ENCODE results near the gene IER3IP1. TPM values are rescaled to one million over a fixed set of nuclear protein-coding genes. Genes with fewer than 3 reads are reported as not detected.
A peak's percentile ranks its signal among the peaks of the same experiment; 100 is the strongest.
"Not testable (repeated sequence)": the region's sequence is repeated elsewhere in the genome, so short reads cannot be mapped to it uniquely, and the experiment has no call there.

IER3IP1 gene
- polyA plus RNA-seq, 1 donor from 2014 or later = 12.7 TPM

DNA sequence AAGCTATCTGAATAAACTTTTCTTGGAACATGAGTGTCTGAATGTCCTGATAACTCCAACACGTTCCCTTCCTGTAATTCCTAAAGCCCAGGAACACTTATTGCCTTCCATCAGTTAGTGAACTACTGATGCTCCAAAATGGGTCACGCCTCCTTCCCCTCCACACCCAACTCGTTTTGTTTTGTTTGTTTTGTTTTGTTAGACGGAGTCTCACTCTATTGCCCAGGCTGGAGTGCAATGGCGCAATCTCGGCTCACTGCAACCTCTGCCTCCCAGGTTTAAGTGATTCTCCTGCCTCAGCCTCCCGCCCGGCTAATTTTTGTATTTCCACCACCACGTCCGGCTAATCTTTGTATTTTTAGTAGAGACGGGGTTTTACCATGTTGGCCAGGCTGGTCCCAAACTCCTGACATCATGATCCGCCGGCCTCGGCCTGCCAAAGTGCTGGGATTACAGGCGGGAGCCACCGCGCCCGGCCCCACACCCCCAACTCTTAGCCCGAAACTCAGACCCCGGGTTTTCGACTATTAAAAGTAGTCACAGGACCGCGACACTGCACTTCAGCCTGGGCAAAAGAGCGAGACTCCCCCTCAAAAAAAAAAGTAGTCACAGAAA is 774 bp downstream of the IER3IP1 start:
- no peaks in the 10 kb centered on the region for H3K9me3 Mint-ChIP-seq
- H3K4me1 Mint-ChIP-seq = peaks cover 2 to 10% (median 5%) of the 10 kb centered on the region in 3 donors
- H3K27me3 Mint-ChIP-seq = no peaks in the 10 kb centered on the region
- H3K36me3 Mint-ChIP-seq = no peaks in the 10 kb centered on the region
- no peak overlapping the region for H3K4me3 Mint-ChIP-seq
- peak overlapping the region in 1 of 3 donors; percentile 53 for H3K27ac Mint-ChIP-seq

DNA sequence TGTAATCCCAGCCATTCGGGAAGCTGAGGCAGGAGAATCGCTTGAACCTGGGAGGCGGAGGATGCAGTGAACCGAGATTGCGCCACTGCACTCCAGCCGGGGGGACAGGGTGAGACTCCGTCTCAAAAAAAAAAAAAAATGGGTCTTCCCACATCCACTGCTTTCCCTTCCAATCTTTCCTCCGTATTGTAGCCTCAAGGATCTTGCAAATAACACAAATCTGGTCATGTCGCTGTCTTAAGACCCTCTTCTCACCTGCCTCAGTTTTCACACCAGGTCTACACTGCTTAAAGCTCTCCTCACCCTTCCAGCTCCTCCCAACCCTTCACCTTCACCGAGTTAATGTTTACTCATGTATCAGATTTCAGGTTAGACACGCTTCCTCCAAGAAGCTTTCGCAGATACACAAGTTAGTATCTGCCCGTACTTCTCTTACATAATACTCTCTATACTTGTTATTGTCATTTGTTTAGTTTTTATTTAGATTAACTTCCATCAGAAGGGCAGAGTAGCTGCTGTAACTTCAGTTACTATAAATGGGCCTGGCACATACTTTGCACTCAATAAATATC is 1.5 kb downstream of the IER3IP1 start:
- no peaks in the 10 kb centered on the region for H3K27me3 Mint-ChIP-seq
- H3K36me3 Mint-ChIP-seq = no peaks in the 10 kb centered on the region
- peaks cover 2 to 10% (median 5%) of the 10 kb centered on the region in 3 donors for H3K4me1 Mint-ChIP-seq
- no peak overlapping the region for H3K27ac Mint-ChIP-seq
- H3K9me3 Mint-ChIP-seq = no peaks in the 10 kb centered on the region
- H3K4me3 Mint-ChIP-seq = no peak overlapping the region

DNA sequence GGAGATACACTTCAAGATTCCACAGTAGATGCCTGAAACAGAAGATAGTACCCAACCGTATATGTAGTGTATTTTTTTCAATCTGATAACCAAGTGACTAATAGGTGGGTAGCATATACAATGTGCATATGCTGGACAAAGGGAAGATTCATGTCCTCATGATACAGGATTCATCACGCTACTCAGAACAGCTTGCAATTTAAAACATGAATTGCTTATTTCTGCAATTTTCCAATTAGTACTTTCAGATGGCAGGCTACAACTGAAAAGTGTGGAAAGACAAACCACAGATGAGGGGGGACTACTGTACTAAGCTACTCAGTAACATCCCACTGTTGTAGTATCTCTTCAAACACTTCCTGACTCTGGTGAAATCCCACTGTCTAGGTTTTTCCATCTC is 3.7 kb downstream of the IER3IP1 start:
- no peak overlapping the region for H3K27ac Mint-ChIP-seq
- no peak overlapping the region for H3K4me3 Mint-ChIP-seq
- no peaks in the 10 kb centered on the region for H3K36me3 Mint-ChIP-seq
- H3K9me3 Mint-ChIP-seq = no peaks in the 10 kb centered on the region
- H3K27me3 Mint-ChIP-seq = no peaks in the 10 kb centered on the region
- H3K4me1 Mint-ChIP-seq = peaks cover 8 to 16% (median 9%) of the 10 kb centered on the region in 3 donors

GRCh38 chr18:47168913-47169312 is 7.3 kb downstream of the IER3IP1 start:
- Mint-ChIP-seq H3K36me3 (peaks cover 2% of the 10 kb centered on the region), H3K27me3 (no peaks in the 10 kb centered on the region), H3K4me3 (no peak overlapping the region), H3K9me3 (no peaks in the 10 kb centered on the region), H3K4me1 (peaks cover 10 to 15% (median 13%) of the 10 kb centered on the region in 3 donors), H3K27ac (no peak overlapping the region)

DNA sequence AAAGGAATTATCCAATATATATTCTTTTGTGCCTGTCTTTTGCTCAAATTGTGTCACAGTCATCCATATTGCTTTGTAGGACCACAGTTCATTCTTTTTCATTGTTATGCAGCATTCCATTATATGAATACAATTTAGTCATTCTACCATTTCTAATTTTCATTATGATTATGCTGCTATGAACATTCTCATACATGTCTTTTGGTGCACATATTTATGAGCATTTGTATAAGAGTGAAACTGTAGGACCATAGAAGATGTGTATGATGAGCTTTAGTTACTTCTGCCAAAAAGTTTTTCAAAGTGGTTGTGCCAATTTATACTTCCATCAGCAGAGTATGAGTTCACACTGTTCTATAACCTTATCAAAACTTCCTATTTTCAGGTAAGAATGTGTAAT is 7.7 kb downstream of the IER3IP1 start:
- H3K9me3 Mint-ChIP-seq = no peaks in the 10 kb centered on the region
- H3K27me3 Mint-ChIP-seq = no peaks in the 10 kb centered on the region
- H3K4me3 Mint-ChIP-seq = no peak overlapping the region
- H3K4me1 Mint-ChIP-seq = peaks cover 10 to 19% (median 14%) of the 10 kb centered on the region in 3 donors
- H3K27ac Mint-ChIP-seq = no peak overlapping the region
- peaks cover 2% of the 10 kb centered on the region for H3K36me3 Mint-ChIP-seq

DNA sequence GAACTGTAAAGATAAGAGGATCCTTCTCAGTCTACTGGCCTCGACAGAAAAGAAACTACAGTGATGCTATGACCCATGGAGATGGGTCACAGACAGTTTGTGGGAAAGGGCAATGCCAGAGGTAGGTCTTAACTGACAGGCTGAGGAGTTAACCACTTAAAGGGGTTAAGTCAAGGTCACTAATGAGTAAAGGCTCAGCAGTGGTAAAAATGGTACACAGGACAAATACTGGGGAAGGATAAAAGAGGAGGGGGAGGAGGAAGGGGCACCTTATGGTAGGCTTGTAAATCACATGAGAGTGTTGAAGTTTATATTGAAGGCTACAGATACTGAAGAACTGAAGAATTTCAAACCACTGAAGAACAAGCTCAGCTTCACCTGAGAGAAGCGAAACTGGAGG is 9.9 kb downstream of the IER3IP1 start:
- Mint-ChIP-seq H3K27me3 (no peaks in the 10 kb centered on the region), H3K4me1 (peaks cover 15 to 31% (median 18%) of the 10 kb centered on the region in 3 donors), H3K36me3 (peaks cover 2% of the 10 kb centered on the region), H3K9me3 (no peaks in the 10 kb centered on the region), H3K4me3 (no peak overlapping the region), H3K27ac (no peak overlapping the region)

DNA sequence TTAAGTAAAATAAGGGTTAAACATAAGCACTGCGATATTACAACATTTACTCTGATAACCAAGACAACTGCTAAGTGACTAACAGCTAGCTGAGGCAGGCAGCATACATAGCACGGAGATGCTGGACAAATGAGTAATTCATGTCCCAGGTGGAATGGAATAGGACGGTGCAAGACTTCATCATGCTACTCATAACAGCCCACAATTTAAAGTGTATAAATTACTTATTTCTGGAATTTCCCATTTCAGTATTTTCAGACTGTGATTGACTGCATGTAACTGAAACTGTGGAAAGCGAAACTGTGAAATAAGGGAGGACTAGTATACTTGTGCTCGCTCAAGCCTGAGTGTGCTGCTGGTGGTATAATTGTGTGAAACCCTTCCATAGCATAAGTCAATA is 12.9 kb downstream of the IER3IP1 start:
- H3K4me3 Mint-ChIP-seq = peak overlapping the region in 1 of 4 donors; percentile 12
- H3K27ac Mint-ChIP-seq = no peak overlapping the region
- peaks cover 4% of the 10 kb centered on the region for H3K36me3 Mint-ChIP-seq
- H3K4me1 Mint-ChIP-seq = peaks cover 13 to 34% (median 14%) of the 10 kb centered on the region in 3 donors
- no peaks in the 10 kb centered on the region for H3K9me3 Mint-ChIP-seq
- H3K27me3 Mint-ChIP-seq = no peaks in the 10 kb centered on the region

DNA sequence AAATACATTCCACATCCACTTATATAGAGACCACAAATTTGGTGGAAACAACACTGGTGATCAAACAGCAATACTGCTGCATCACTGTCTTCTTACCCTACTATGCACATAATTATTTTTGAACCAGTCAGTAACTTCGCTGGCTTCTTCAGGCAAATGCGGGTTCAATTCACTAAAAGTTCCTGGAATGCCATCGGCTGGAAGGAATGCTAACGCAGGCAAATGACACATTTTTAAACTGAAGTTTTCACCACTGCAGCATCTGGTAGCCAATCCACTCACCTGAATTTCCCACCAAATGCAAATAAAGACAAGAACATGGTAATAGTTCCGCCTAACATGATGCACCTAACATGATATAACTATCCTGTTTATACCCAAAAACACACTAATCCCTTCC is 15.9 kb downstream of the IER3IP1 start:
- no peaks in the 10 kb centered on the region for H3K27me3 Mint-ChIP-seq
- no peaks in the 10 kb centered on the region for H3K9me3 Mint-ChIP-seq
- no peak overlapping the region for H3K4me3 Mint-ChIP-seq
- H3K27ac Mint-ChIP-seq = no peak overlapping the region
- H3K4me1 Mint-ChIP-seq = peaks cover 10 to 33% (median 14%) of the 10 kb centered on the region in 3 donors
- H3K36me3 Mint-ChIP-seq = peaks cover 7% of the 10 kb centered on the region

DNA sequence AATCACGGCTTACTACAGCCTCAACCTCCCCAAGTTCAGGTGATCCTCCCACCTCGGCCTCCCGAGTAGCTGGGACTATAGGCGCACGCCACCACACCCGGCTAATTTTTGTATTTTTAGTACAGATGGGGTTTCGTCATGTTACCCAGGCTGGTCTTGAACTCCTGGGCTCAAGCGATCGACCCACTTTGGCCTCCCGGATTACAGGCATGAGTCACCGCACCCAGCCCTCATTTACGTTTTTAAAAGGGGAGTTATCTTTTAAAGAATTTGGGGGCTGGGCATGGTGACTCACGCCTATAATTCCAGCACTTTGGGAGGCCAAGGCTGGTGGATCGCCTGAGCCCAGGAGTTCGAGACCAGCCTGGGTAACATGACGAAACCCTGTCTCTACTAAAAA is 17.8 kb downstream of the IER3IP1 start:
- not testable (repeated sequence) for H3K27me3 Mint-ChIP-seq, H3K4me3 Mint-ChIP-seq, H3K36me3 Mint-ChIP-seq, H3K27ac Mint-ChIP-seq, H3K9me3 Mint-ChIP-seq
- H3K4me1 Mint-ChIP-seq = peaks cover 5 to 20% (median 10%) of the 10 kb centered on the region in 3 donors

DNA sequence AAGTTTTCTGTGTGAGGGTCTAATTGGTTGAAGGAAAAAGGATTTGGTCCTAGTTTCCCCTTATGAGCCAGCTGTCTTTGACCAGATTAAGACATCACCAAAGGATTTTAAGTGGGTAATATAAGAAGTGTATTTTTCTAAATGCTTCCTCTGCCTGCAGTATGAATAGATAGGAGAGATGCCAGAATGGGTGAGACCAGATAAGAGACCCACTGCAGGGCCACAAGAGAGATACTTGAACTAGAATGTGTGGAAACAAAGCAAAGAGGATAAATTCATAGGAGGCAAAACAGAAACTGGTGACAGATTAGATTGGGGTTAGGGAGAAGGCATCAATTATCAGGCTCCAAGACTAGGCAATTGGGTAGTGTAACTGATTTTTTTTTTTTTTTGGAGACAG is 24.7 kb downstream of the IER3IP1 start:
- Mint-ChIP-seq H3K36me3 (peaks cover 6% of the 10 kb centered on the region), H3K27me3 (no peaks in the 10 kb centered on the region), H3K9me3 (peaks cover 0 to 2% (median 0%) of the 10 kb centered on the region in 3 donors), H3K4me1 (peaks cover 30 to 33% (median 33%) of the 10 kb centered on the region in 3 donors), H3K4me3 (peak overlapping the region; percentile 90 to 99 (median 98)), H3K27ac (peak overlapping the region; percentile 64 to 97 (median 97))

DNA sequence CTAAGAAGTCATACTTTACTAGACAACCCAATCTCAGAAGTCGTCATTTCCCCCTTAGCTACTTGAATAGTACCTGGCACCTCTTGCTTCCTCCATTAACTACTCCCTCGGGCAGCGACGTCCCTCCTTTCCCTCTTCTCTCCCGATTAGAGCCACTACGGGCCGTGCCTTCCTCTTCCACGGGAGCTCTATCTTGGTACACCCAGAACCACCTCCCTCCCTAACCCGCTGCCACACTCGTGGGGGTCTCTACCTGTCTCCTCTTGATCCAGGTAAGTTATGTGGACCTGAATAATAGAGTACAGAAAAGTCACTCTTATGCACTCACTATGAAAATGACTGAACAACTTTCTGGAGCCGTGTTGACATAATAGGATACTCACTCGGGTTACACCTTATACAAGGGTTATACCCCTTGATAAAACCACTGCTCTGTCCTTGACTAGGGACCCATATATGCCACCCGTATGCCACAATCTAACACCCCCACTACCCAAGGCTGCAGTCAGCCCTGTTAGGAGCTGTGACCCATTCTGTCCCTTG is 25.3 kb downstream of the IER3IP1 start:
- Mint-ChIP-seq H3K27ac (peak overlapping the region; percentile 64 to 97 (median 97)), H3K4me1 (peaks cover 30 to 36% (median 33%) of the 10 kb centered on the region in 3 donors), H3K9me3 (peaks cover 0 to 2% (median 0%) of the 10 kb centered on the region in 3 donors), H3K36me3 (peaks cover 3% of the 10 kb centered on the region), H3K4me3 (peak overlapping the region; percentile 90 to 99 (median 98)), H3K27me3 (no peaks in the 10 kb centered on the region)

DNA sequence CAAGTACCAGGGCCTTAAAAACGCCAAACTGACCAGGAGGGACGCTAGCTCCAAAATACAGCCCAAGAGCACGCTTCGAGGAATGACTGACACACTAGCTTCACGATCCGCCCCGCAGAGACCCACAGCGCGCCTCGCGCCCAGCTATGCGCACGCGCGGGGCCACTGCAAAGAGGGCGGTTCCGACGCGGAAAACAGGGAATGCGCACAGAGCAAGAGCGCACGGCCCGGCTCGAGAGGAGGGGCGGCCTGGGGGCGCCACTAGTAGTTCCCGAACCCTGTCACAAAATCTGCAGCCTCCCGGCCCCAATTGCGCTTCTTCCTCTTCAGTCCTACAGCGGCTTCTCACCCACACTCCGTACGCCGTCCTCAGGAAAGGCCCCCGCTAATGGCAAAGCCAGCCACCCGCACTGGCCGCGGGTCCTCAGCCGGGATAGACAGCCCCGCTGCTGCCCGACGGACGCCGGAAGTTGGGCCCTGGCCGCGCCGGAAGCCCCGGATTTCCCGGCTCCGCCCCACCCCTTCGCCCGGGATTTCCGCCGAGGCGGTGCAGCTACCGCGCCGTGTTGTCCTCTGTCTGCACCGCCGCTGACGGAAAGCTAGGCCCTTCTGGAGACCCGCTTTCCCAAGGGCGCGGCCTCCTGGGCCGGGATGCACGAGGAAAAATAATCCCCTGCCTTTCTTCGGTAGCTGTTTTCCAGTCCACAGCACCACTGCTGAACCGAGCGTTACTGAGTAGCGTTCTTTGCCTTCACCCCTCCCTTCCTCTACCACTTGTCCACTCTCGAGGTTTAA is 25.9 kb downstream of the IER3IP1 start, which contains the start of gene HDHD2:
Gene HDHD2, minus strand, starts transcription at position 472 of the 795 bp plus-strand sequence. CDS start 14,061 bp downstream, outside the sequence.
- Mint-ChIP-seq H3K27me3 (no peaks in the 10 kb centered on the region), H3K9me3 (peaks cover 0 to 2% (median 0%) of the 10 kb centered on the region in 3 donors), H3K4me1 (peaks cover 34 to 42% (median 36%) of the 10 kb centered on the region in 3 donors), H3K36me3 (peaks cover 5% of the 10 kb centered on the region), H3K4me3 (peak within 1 kb of the TSS; percentile 90 to 99 (median 98)), H3K27ac (peak within 1 kb of the TSS; percentile 64 to 97 (median 97))

GRCh38 chr18:47149457-47150028 is 26.6 kb downstream of the IER3IP1 start:
- H3K27me3 Mint-ChIP-seq = no peaks in the 10 kb centered on the region
- peak overlapping the region; percentile 64 to 97 (median 97) for H3K27ac Mint-ChIP-seq
- H3K36me3 Mint-ChIP-seq = peaks cover 5% of the 10 kb centered on the region
- peaks cover 35 to 47% (median 42%) of the 10 kb centered on the region in 3 donors for H3K4me1 Mint-ChIP-seq
- peaks cover 0 to 2% (median 0%) of the 10 kb centered on the region in 3 donors for H3K9me3 Mint-ChIP-seq
- peak overlapping the region; percentile 90 to 99 (median 98) for H3K4me3 Mint-ChIP-seq

DNA sequence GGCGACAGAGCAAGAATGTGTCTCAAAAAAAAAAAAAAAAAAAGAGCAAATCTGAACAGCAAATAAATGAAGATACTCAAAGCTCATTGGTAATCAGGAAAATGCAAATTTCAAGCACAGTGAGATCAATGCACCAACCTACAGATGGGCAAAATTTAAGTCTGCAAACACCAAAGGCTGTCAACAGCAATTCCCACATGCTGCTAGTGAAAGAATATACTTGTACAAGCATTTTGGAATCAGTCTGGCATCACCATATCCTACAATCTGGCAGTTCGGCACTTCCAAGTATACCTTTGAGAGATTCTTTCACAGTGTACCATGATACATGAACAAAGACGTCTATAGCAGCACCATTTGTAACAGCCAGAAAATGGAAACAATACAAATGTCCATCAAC is 30.0 kb downstream of the IER3IP1 start:
- Mint-ChIP-seq H3K36me3 (peaks cover 3% of the 10 kb centered on the region), H3K4me3 (no peak overlapping the region), H3K4me1 (peaks cover 35 to 50% (median 43%) of the 10 kb centered on the region in 3 donors), H3K27ac (peak overlapping the region in 1 of 3 donors; percentile 31), H3K27me3 (no peaks in the 10 kb centered on the region), H3K9me3 (peaks cover 0 to 2% (median 0%) of the 10 kb centered on the region in 3 donors)
